ENCODE data around the gene MIB2.
"Not testable (repeated sequence)": the region's sequence is repeated elsewhere in the genome, so short reads cannot be mapped to it uniquely, and the experiment has no call there.

The MIB2 gene

DNA sequence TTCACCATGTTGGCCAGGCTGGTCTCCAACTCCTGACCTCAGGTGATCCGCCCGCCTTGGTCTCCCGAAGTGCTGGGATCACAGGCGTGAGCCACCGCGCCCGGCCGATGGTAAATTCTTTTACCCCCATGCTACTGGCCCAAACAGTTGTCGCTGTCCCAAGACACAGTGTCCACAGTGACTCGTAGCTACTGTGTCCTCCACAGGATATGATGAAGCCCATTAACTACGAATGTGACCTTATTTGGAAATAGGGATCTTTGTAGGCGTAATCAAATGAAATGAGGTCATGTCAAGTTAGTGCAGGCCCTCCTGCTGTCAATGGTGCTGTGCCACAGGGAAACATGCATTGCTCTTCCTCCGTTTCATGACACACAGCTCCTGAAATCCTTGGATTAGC lies 23.8 kb upstream of the MIB2 start:
- Mint-ChIP-seq H3K27ac (no peak overlapping the region), H3K4me3 (no peak overlapping the region), H3K36me3 (ENCODE audit: low read depth) (no peaks in the 10 kb centered on the region)

DNA sequence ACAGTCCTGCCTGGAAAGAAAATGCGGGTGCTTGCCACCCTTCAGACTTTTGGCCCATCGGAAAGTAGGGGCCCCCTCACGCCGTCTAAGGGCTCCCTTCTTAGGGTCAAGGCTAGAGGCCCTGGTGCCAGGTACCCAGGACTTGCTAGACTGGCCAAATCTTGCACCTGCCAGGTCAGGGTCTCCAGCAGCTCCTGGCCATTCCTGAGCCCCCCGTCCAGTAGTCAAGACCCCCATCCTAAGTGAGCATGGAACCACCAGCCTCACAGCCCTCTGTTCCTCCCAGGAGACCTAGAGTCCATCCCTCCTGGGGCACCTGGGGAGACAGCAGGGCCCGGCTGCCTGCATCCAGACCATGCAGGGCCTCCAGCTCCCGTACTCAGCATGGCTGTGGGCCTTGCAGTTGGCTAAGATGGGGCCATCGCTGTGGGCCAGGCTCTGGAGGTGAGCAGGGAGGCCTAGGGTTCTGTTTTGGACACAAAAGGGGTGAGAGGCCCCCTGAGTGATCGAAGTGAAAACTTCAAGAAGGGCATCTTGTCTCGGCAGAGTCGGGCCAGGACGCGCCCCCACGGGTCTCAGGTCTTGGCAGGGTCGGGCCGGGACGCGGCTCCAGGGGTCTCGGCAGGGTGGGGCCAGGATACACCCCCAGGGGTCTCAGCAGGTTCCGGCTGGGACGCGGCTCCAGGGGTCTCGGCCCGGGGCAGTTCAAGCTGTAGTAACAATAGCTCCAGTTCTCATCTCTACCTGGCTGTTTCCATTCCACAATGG lies 21.3 kb upstream of the MIB2 start:
- no peaks in the 10 kb centered on the region for H3K9me3 Mint-ChIP-seq
- no peak overlapping the region for H3K27ac Mint-ChIP-seq
- peaks cover 20% of the 10 kb centered on the region for H3K27me3 Mint-ChIP-seq (ENCODE audit: low read depth)
- H3K36me3 Mint-ChIP-seq (ENCODE audit: low read depth) = no peaks in the 10 kb centered on the region
- H3K4me1 Mint-ChIP-seq = no peaks in the 10 kb centered on the region
- TF ChIP-seq, protein P1, sequence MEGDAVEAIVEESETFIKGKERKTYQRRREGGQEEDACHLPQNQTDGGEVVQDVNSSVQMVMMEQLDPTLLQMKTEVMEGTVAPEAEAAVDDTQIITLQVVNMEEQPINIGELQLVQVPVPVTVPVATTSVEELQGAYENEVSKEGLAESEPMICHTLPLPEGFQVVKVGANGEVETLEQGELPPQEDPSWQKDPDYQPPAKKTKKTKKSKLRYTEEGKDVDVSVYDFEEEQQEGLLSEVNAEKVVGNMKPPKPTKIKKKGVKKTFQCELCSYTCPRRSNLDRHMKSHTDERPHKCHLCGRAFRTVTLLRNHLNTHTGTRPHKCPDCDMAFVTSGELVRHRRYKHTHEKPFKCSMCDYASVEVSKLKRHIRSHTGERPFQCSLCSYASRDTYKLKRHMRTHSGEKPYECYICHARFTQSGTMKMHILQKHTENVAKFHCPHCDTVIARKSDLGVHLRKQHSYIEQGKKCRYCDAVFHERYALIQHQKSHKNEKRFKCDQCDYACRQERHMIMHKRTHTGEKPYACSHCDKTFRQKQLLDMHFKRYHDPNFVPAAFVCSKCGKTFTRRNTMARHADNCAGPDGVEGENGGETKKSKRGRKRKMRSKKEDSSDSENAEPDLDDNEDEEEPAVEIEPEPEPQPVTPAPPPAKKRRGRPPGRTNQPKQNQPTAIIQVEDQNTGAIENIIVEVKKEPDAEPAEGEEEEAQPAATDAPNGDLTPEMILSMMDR (IDR thresholded peaks at IDR 0.05; ENCODE audit: unreplicated experiment in 3 of 3) = no peak
- no peak overlapping the region for H3K4me3 Mint-ChIP-seq

More for the DNA sequence above, 23.8 kb upstream of the MIB2 start:
- Mint-ChIP-seq H3K27me3 (ENCODE audit: low read depth) (peaks cover 13% of the 10 kb centered on the region), H3K9me3 (no peaks in the 10 kb centered on the region), H3K4me1 (no peaks in the 10 kb centered on the region)
- TF ChIP-seq, protein P1 (IDR thresholded peaks at IDR 0.05; ENCODE audit: unreplicated experiment in 3 of 3) = no peak

DNA sequence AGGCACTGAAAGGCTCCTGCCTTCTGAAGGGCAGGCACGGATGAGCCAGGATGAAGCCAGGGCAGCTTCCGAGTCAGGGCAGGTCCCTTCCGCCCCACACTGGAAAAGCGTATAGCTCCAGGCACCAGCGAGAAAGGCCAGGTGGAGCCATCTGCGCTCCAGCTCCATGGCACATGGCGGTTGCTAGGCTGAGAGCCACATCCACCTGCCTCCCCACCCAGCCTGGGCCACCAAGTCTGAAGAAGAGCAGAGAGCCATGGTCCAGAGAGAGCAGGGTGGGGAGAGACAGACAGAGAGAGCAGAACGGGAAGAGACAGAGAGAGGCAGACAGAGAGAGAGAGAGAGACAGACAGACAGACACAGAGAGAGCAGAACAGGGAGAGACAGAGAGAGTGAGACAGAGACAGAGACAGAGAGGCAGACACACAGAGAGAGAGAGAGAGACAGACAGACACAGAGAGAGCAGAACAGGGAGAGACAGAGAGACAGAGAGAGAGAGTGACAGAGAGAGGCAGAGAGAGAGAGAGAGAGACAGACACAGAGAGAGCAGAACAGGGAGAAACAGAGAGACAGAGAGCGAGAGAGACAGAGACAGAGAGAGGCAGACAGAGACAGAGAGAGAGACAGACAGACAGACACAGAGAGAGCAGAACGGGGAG lies 20.6 kb upstream of the MIB2 start:
- peaks cover 22% of the 10 kb centered on the region for H3K27me3 Mint-ChIP-seq (ENCODE audit: low read depth)
- TF ChIP-seq, protein P1 (IDR thresholded peaks at IDR 0.05; ENCODE audit: unreplicated experiment in 3 of 3) = no peak
- no peak overlapping the region for H3K27ac Mint-ChIP-seq
- H3K4me1 Mint-ChIP-seq = no peaks in the 10 kb centered on the region
- H3K36me3 Mint-ChIP-seq (ENCODE audit: low read depth) = no peaks in the 10 kb centered on the region
- H3K9me3 Mint-ChIP-seq = no peaks in the 10 kb centered on the region
- no peak overlapping the region for H3K4me3 Mint-ChIP-seq

DNA sequence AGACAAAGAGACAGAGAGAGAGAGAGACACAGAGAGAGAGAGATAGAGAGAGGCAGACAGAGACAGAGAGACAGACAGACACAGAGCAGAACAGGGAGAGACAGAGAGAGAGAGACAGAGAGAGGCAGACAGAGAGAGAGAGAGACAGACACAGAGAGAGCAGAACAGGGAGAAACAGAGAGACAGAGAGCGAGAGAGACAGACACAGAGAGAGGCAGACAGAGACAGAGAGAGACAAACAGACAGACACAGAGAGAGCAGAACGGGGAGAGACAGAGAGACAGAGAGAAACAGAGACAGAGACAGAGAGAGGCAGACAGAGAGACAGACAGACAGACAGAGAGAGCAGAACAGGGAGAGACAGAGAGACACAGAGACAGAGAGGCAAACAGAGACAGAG lies 20.0 kb upstream of the MIB2 start:
- not testable (repeated sequence) for H3K4me1 Mint-ChIP-seq; H3K27ac Mint-ChIP-seq; H3K4me3 Mint-ChIP-seq; H3K36me3 Mint-ChIP-seq (ENCODE audit: low read depth); H3K9me3 Mint-ChIP-seq
- H3K27me3 Mint-ChIP-seq (ENCODE audit: low read depth) = peaks cover 20% of the 10 kb centered on the region

DNA sequence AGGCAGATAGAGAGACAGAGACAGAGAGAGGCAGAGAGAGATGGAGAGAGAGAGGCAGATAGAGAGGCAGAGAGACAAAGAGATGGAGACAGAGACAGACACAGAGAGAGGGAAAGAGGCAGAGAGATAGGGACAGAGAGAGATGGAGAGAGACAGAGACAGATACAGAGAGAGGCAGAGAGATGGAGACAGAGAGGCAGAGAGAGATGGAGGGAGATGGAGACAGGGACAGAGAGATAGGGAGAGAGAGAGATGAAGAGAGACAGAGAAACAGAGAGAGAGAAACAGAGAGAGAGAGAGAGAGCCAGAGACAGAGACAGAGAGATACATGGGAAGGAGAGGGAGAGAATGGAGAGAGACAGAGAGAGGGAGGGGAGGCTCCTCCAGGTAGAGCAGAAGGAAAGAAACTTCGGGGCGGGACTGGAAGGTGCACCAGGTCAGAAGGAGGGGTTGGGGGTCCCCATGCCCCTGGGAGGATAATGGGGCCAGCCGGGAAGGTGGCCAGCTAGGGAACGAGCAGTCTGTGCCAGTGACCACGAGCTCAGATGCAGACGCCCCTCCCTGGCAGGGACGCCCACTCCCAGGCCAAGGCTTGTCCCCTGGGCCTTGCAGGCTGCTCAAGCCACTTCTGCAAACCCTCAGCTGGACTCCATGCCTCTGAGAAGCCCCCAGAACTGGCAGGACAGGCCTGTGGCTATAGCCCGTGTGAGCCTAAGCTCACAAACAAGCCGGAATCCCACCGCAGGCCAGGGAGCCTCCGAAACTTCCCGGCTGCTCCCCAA lies 18.6 kb upstream of the MIB2 start:
- H3K4me1 Mint-ChIP-seq = no peaks in the 10 kb centered on the region

More for the DNA sequence above, 18.6 kb upstream of the MIB2 start:
- no peak overlapping the region for H3K27ac Mint-ChIP-seq
- no peaks in the 10 kb centered on the region for H3K36me3 Mint-ChIP-seq (ENCODE audit: low read depth)
- peak overlapping the region in 1 of 3 experiments; percentile 19 for H3K4me3 Mint-ChIP-seq
- TF ChIP-seq, protein P1 (IDR thresholded peaks at IDR 0.05; ENCODE audit: unreplicated experiment in 3 of 3) = no peak
- H3K27me3 Mint-ChIP-seq (ENCODE audit: low read depth) = peaks cover 29% of the 10 kb centered on the region
- H3K9me3 Mint-ChIP-seq = no peaks in the 10 kb centered on the region
